Ishikawa (cell line): ENCODE measurements around the gene LRRC47.

Source experiments
- CEBPB ChIP-seq: IDR thresholded peaks from 2 replicates; pipeline ENCODE4 v1.6.1; 2012
- EP300 ChIP-seq: IDR thresholded peaks from 2 replicates; pipeline ENCODE4 v1.6.1; 2012; ENCODE audit warnings: borderline replicate concordance
- RAD21 ChIP-seq: IDR thresholded peaks from 2 replicates; pipeline ENCODE4 v1.6.1; 2012; ENCODE audit warnings: low read depth
- TAF1 ChIP-seq: IDR thresholded peaks from 2 replicates; pipeline ENCODE4 v1.6.1; 2012; ENCODE audit warnings: low read depth, mild to moderate bottlenecking
- YY1 ChIP-seq: IDR thresholded peaks from 2 replicates; pipeline ENCODE4 v1.6.1; 2012; ENCODE audit warnings: low read depth
- TF ChIP-seq, protein P1 (sequence below): IDR thresholded peaks from 2 replicates; pipeline ENCODE4 v1.6.1; 2012
- TF ChIP-seq, protein P2 (sequence below): IDR thresholded peaks from 2 replicates; pipeline ENCODE4 v1.6.1; 2012; ENCODE audit warnings: low read depth, mild to moderate bottlenecking
- TF ChIP-seq, protein P3 (sequence below): IDR thresholded peaks from 2 replicates; pipeline ENCODE4 v1.6.1; 2012

GRCh38 chr1:3735027-3735681 is 61.1 kb downstream of the LRRC47 start:
- TF ChIP-seq EP300 (no peak), TAF1 (no peak), CEBPB (no peak), RAD21 (no peak), YY1 (no peak)
- TF ChIP-seq, protein P1, sequence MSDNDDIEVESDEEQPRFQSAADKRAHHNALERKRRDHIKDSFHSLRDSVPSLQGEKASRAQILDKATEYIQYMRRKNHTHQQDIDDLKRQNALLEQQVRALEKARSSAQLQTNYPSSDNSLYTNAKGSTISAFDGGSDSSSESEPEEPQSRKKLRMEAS: no peak
- TF ChIP-seq, protein P2, sequence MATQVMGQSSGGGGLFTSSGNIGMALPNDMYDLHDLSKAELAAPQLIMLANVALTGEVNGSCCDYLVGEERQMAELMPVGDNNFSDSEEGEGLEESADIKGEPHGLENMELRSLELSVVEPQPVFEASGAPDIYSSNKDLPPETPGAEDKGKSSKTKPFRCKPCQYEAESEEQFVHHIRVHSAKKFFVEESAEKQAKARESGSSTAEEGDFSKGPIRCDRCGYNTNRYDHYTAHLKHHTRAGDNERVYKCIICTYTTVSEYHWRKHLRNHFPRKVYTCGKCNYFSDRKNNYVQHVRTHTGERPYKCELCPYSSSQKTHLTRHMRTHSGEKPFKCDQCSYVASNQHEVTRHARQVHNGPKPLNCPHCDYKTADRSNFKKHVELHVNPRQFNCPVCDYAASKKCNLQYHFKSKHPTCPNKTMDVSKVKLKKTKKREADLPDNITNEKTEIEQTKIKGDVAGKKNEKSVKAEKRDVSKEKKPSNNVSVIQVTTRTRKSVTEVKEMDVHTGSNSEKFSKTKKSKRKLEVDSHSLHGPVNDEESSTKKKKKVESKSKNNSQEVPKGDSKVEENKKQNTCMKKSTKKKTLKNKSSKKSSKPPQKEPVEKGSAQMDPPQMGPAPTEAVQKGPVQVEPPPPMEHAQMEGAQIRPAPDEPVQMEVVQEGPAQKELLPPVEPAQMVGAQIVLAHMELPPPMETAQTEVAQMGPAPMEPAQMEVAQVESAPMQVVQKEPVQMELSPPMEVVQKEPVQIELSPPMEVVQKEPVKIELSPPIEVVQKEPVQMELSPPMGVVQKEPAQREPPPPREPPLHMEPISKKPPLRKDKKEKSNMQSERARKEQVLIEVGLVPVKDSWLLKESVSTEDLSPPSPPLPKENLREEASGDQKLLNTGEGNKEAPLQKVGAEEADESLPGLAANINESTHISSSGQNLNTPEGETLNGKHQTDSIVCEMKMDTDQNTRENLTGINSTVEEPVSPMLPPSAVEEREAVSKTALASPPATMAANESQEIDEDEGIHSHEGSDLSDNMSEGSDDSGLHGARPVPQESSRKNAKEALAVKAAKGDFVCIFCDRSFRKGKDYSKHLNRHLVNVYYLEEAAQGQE: no peak
- TF ChIP-seq, protein P3, sequence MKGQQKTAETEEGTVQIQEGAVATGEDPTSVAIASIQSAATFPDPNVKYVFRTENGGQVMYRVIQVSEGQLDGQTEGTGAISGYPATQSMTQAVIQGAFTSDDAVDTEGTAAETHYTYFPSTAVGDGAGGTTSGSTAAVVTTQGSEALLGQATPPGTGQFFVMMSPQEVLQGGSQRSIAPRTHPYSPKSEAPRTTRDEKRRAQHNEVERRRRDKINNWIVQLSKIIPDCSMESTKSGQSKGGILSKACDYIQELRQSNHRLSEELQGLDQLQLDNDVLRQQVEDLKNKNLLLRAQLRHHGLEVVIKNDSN: no peak
